H9 (cell line): ENCODE data around the gene WDPCP. TPM values are rescaled to one million over a fixed set of nuclear protein-coding genes. Genes with fewer than 3 reads are reported as not detected.

Experiments used
- DNase-seq: peaks from one replicate; pipeline ENCODE4 v3.0.0-alpha.2; 2017
- H2AFZ ChIP-seq: one replicate; pipeline ENCODE4 v1.6.1; 2013; ENCODE audit warnings: mild to moderate bottlenecking, low read length, control low read depth, moderate library complexity
- H2AK5ac ChIP-seq: 2 replicates; pipeline ENCODE4 v1.6.1; 2013; ENCODE audit warnings: low read length, control low read depth, mixed read lengths; ENCODE audit not compliant: insufficient read length
- H2BK120ac ChIP-seq: one replicate; pipeline ENCODE4 v1.6.1; 2013; ENCODE audit warnings: low read depth, mild to moderate bottlenecking, low read length, control low read depth, inconsistent platforms; ENCODE audit not compliant: poor library complexity, severe bottlenecking
- H2BK12ac ChIP-seq: 2 replicates; pipeline ENCODE4 v1.6.1; 2013; ENCODE audit warnings: low read length, control low read depth, mixed read lengths, low read depth; ENCODE audit not compliant: insufficient read length
- H2BK15ac ChIP-seq: 2 replicates; pipeline ENCODE4 v1.6.1; 2013; ENCODE audit warnings: low read depth, low read length, control low read depth
- H2BK20ac ChIP-seq: one replicate; pipeline ENCODE4 v1.6.1; 2013; ENCODE audit warnings: low read depth, mild to moderate bottlenecking, low read length, control low read depth, inconsistent platforms; ENCODE audit not compliant: poor library complexity, severe bottlenecking
- H2BK5ac ChIP-seq: 2 replicates; pipeline ENCODE4 v1.6.1; 2013; ENCODE audit warnings: low read length, control low read depth, mixed read lengths; ENCODE audit not compliant: insufficient read length
- H3K14ac ChIP-seq: 2 replicates; pipeline ENCODE4 v1.6.1; 2013; ENCODE audit warnings: low read length, control low read depth; ENCODE audit not compliant: insufficient read depth
- H3K18ac ChIP-seq: 2 replicates; pipeline ENCODE4 v1.6.1; 2013; ENCODE audit warnings: low read depth, mild to moderate bottlenecking, mixed read lengths, low read length, control low read depth; ENCODE audit not compliant: insufficient read length
- H3K23ac ChIP-seq: 2 replicates; pipeline ENCODE4 v1.6.1; 2013; ENCODE audit warnings: low read length, control low read depth, mixed read lengths, low read depth; ENCODE audit not compliant: insufficient read length
- H3K23me2 ChIP-seq: 2 replicates; pipeline ENCODE4 v1.6.1; 2013; ENCODE audit warnings: low read depth, mild to moderate bottlenecking, mixed read lengths, low read length, control low read depth; ENCODE audit not compliant: insufficient read length, poor library complexity, severe bottlenecking
- H3K27ac ChIP-seq: 2 replicates; pipeline ENCODE4 v1.5.1; 2013; ENCODE audit warnings: low read length, control low read depth, mixed read lengths, low read depth; ENCODE audit not compliant: insufficient read length
- H3K27me3 ChIP-seq: 2 replicates; pipeline ENCODE4 v1.6.1; 2013; ENCODE audit warnings: low read length, control low read depth, inconsistent platforms; ENCODE audit not compliant: insufficient read depth
- H3K4ac ChIP-seq: 2 replicates; pipeline ENCODE4 v1.6.1; 2013; ENCODE audit warnings: low read depth, mild to moderate bottlenecking, control low read depth, inconsistent platforms, low read length, moderate library complexity
- H3K4me1 ChIP-seq: 2 replicates; pipeline ENCODE4 v1.6.1; 2013; ENCODE audit warnings: low read length, control low read depth, inconsistent platforms; ENCODE audit not compliant: insufficient read depth
- H3K4me2 ChIP-seq: 2 replicates; pipeline ENCODE4 v1.6.1; 2013; ENCODE audit warnings: low read length, control low read depth, mixed read lengths; ENCODE audit not compliant: insufficient read length, insufficient read depth
- H3K56ac ChIP-seq: 2 replicates; pipeline ENCODE4 v1.6.1; 2013; ENCODE audit warnings: low read depth, mild to moderate bottlenecking, mixed read lengths, low read length, control low read depth; ENCODE audit not compliant: insufficient read length
- H3K79me1 ChIP-seq: 2 replicates; pipeline ENCODE4 v1.6.1; 2013; ENCODE audit warnings: low read depth, mild to moderate bottlenecking, moderate library complexity, low read length, control low read depth, inconsistent platforms; ENCODE audit not compliant: insufficient read depth, poor library complexity, severe bottlenecking
- H3K79me2 ChIP-seq: 2 replicates; pipeline ENCODE4 v1.6.1; 2013; ENCODE audit warnings: low read length, control low read depth, inconsistent platforms; ENCODE audit not compliant: insufficient read depth
- H3K9ac ChIP-seq: 2 replicates; pipeline ENCODE4 v1.6.1; 2013; ENCODE audit warnings: low read length, control low read depth, mixed read lengths; ENCODE audit not compliant: insufficient read length; ENCODE audit errors: extremely low read depth
- H3K9me3 ChIP-seq: one replicate; pipeline ENCODE4 v1.6.1; 2013; ENCODE audit warnings: low read depth, low read length, inconsistent platforms; ENCODE audit not compliant: control insufficient read depth
- H3T11ph ChIP-seq: one replicate; pipeline ENCODE4 v1.6.1; 2013; ENCODE audit warnings: mild to moderate bottlenecking, low read length, control low read depth, inconsistent platforms
- H4K20me1 ChIP-seq: one replicate; pipeline ENCODE4 v1.6.1; 2013; ENCODE audit not compliant: control insufficient read depth, insufficient read length, insufficient read depth
- H4K5ac ChIP-seq: 2 replicates; pipeline ENCODE4 v1.6.1; 2013; ENCODE audit warnings: low read depth, mild to moderate bottlenecking, mixed read lengths, low read length, control low read depth; ENCODE audit not compliant: insufficient read length
- H4K8ac ChIP-seq: replicated peaks from 2 replicates; pipeline ENCODE4 v1.6.1; 2013; ENCODE audit warnings: low read length, control low read depth, mixed read lengths, low read depth; ENCODE audit not compliant: insufficient read length
- H4K91ac ChIP-seq: 2 replicates; pipeline ENCODE4 v1.6.1; 2013; ENCODE audit warnings: low read depth, mild to moderate bottlenecking, moderate library complexity, mixed read lengths, low read length, control low read depth; ENCODE audit not compliant: insufficient read length
- H3K27ac Mint-ChIP-seq, 3 experiments: 2 replicates in 2 of 3; 3 replicates in 1 of 3; pipeline ENCODE4 v1.8.0; 2020 to 2021; ENCODE audit warnings: mixed read lengths in 3 of 3, mild to moderate bottlenecking in 1 of 3, moderate library complexity in 1 of 3
- H3K27me3 Mint-ChIP-seq: 2 replicates; pipeline ENCODE4 v1.8.0; 2021; ENCODE audit warnings: low read depth, mild to moderate bottlenecking, moderate library complexity, mixed read lengths
- H3K36me3 Mint-ChIP-seq, 3 experiments: 2 replicates in 2 of 3; 3 replicates in 1 of 3; pipeline ENCODE4 v1.8.0; 2020 to 2021; ENCODE audit warnings: low read depth in 3 of 3, mixed read lengths in 3 of 3; ENCODE audit not compliant: insufficient read depth in 1 of 3
- H3K4me1 Mint-ChIP-seq, 2 experiments: 2 replicates each; pipeline ENCODE4 v1.8.0; 2020; ENCODE audit warnings: mixed read lengths in 2 of 2
- H3K4me3 Mint-ChIP-seq, 2 experiments: 2 replicates in 1 of 2; 3 replicates in 1 of 2; pipeline ENCODE4 v1.8.0; 2020 to 2021; ENCODE audit warnings: mild to moderate bottlenecking in 2 of 2, mixed read lengths in 2 of 2, moderate library complexity in 1 of 2
- H3K9me3 Mint-ChIP-seq, 2 experiments: 2 replicates in 1 of 2; 3 replicates in 1 of 2; pipeline ENCODE4 v1.8.0; 2020; ENCODE audit warnings: mild to moderate bottlenecking in 2 of 2, mixed read lengths in 2 of 2, moderate library complexity in 1 of 2
- CTCF ChIP-seq: fragments of 200-600 bp; sonication (generic); conservative IDR thresholded peaks from 3 replicates; pipeline ENCODE4 v1.8.0; 2021; ENCODE audit warnings: antibody characterized with exemption, mild to moderate bottlenecking
- WGBS: extraction: QIAGEN DNeasy Blood & Tissue Kit; methylation state at CpG from one replicate; pipeline ENCODE4 v1.1.7; 2013; ENCODE audit warnings: missing lambda C conversion rate, low lambda C conversion rate, mixed read lengths; ENCODE audit not compliant: insufficient read length; ENCODE audit errors: extremely low coverage; 5-methylcytosine and 5-hydroxymethylcytosine counted together
- total RNA-seq: library from RNA; stranded (reverse); gene quantifications from 2 replicates; pipeline ENCODE4 v1.2.1, GENCODE V29; 2021

Gene WDPCP
- total RNA-seq, 1 experiment from 2014 or later = 22.4 TPM

GRCh38 chr2:63340443-63340842, 247.8 kb downstream of the WDPCP start:
- no peaks in the 10 kb centered on the region for H3K27me3 ChIP-seq
- no peak overlapping the region for H3K27ac ChIP-seq
- WGBS = no CpG with 5 or more reads among the region's 1 CpG
- no peak overlapping the region for H3K14ac ChIP-seq
- H2AFZ ChIP-seq = no peak overlapping the region
- peaks cover 20 to 23% of the 10 kb centered on the region in 2 experiments for H3K9me3 Mint-ChIP-seq
- no peaks in the 10 kb centered on the region for H3K23me2 ChIP-seq
- no peaks in the 10 kb centered on the region for H4K20me1 ChIP-seq
- H4K5ac ChIP-seq = no peak overlapping the region
- H3T11ph ChIP-seq = no peak overlapping the region
- no peaks in the 10 kb centered on the region for H3K79me1 ChIP-seq
- H2AK5ac ChIP-seq = no peak overlapping the region
- H3K9me3 ChIP-seq = peaks cover 7% of the 10 kb centered on the region
- no peak for DNase-seq
- H3K27ac Mint-ChIP-seq = 0 out of 7 replicates have a peak overlapping the region, but pooled peaks of 1 of the 3 experiments have one; percentile 2
- H3K56ac ChIP-seq = no peak overlapping the region
- no peak overlapping the region for H4K91ac ChIP-seq
- H3K4me1 Mint-ChIP-seq = peaks cover 11 to 14% of the 10 kb centered on the region in 2 experiments
- no peak overlapping the region for H4K8ac ChIP-seq
- H3K9ac ChIP-seq = no peak overlapping the region
- H3K79me2 ChIP-seq = no peaks in the 10 kb centered on the region
- H3K4ac ChIP-seq = no peak overlapping the region
- H2BK15ac ChIP-seq = no peak overlapping the region
- no peak overlapping the region for H2BK5ac ChIP-seq
- no peak overlapping the region for H3K4me2 ChIP-seq
- no peak overlapping the region for H3K18ac ChIP-seq
- H2BK120ac ChIP-seq = no peak overlapping the region
- peaks cover 23 to 34% (median 25%) of the 10 kb centered on the region in 3 experiments for H3K36me3 Mint-ChIP-seq
- TF ChIP-seq CTCF = no peak
- no peak overlapping the region for H3K23ac ChIP-seq
- H2BK20ac ChIP-seq = no peak overlapping the region
- no peaks in the 10 kb centered on the region; the same call in 1 of the 2 replicates for H3K4me1 ChIP-seq
- no peaks in the 10 kb centered on the region for H3K27me3 Mint-ChIP-seq
- no peak overlapping the region for H2BK12ac ChIP-seq
- H3K4me3 Mint-ChIP-seq = no peak overlapping the region
